NCI-H2029 treated with DMSO at 0.1 percent for 48 hours (cell line): Measurements from ENCODE around the gene LYRM7.
"Not testable (repeated sequence)": the region's sequence is repeated elsewhere in the genome, so short reads cannot be mapped to it uniquely, and the experiment has no call there.

Source experiments
- DNase-seq: peaks from one replicate; lab custom pipeline; 2025; lab: John Stamatoyannopoulos, UW

Gene LYRM7

GRCh38 chr5:131170540-131171275 is at the start of gene LYRM7:
Gene LYRM7, plus strand, starts transcription at chr5:131170944. Its CDS starts 77 bp downstream, at chr5:131171021.
- peak; percentile 99 for DNase-seq

DNA sequence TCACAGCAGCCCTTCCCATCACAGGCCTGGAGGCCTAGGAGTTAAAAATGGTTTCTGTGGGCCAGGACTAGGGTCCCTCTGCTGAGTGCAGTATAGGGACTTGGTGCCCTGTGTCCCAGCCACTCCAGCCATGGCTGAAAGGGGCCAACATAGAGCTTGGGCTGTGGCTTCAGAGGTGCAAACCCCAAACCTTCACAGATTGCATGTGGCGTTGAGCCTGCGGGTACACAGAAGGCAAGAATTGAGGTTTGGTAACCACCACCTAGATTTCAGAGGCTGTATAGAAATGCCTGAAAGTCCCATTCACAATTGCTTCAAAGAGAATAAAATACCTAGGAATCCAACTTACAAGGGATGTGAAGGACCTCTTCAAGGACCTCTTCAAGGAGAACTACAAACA is 43.5 kb upstream of the LYRM7 start:
- not testable (repeated sequence) for DNase-seq

- no peak for DNase-seq
Observed at GRCh38 chr5:131129306-131129705, 41.4 kb upstream of the LYRM7 start.

DNA sequence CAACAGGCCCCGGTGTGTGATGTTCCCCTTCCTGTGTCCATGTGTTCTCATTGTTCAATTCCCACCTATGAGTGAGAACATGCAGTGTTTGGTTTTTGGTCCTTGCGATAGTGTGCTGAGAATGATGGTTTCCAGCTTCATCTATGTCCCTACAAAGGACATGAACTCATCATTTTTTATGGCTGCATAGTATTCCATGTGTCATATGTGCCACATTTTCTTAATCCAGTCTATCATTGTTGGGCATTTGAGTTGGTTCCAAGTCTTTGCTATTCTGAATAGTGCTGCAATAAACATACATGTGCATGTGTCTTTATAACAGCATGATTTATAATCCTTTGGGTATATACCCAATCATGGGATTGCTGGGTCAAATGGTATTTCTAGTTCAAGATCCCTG is 37.7 kb upstream of the LYRM7 start:
- DNase-seq = not testable (repeated sequence)

GRCh38 chr5:131138406-131138805 is 32.3 kb upstream of the LYRM7 start:
- not testable (repeated sequence) for DNase-seq

DNA sequence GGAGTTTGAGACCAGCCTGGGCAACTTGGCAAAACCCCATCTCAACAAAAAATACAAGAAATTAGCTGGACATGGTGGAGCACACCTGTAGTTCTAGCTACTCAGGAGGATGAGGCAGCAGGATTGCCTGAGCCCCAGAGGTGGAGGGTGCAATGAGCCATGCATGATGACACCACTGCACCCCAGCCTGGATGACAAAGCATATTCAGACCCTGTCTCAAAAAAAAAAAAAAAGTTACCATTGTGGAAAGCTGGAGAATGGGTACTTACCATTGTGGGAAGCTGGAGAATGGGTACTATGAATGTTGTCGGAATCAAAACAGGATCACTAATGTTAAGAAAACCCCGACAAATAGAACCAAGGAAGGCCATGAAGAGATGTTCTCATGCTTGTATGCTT is 31.4 kb upstream of the LYRM7 start:
- DNase-seq = no peak

GRCh38 chr5:131142970-131143617 is 27.6 kb upstream of the LYRM7 start:
- DNase-seq = no peak

DNA sequence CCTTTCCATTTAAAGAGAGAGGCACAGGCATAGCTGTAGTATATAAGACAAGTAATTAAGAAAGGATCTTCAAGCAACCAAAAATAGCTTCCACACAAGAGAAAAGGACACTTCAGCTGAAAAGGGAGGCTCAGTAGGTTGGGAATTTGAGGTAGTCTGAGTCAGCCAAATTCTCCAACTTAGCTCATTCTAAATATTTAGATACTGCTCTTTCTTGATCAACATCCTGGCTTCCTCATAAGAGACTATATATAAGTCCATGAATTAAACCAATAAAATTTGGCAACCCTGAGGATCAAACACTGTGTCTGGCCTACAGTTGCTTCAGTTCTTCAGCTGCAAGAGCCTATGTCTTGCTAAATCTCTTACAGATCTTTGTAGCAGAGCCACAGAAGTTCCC is 23.5 kb upstream of the LYRM7 start:
- no peak for DNase-seq

- DNase-seq = no peak
Observed at GRCh38 chr5:131148835-131149234, 21.9 kb upstream of the LYRM7 start.

GRCh38 chr5:131150408-131150807 is 20.3 kb upstream of the LYRM7 start:
- DNase-seq = no peak

- no peak for DNase-seq
Observed at GRCh38 chr5:131151216-131151615, 19.5 kb upstream of the LYRM7 start.

GRCh38 chr5:131156385-131156784 is 14.4 kb upstream of the LYRM7 start:
- no peak for DNase-seq

GRCh38 chr5:131156957-131157356 is 13.8 kb upstream of the LYRM7 start:
- no peak for DNase-seq

- DNase-seq = no peak
Observed at GRCh38 chr5:131160134-131160533, 10.6 kb upstream of the LYRM7 start.

DNA sequence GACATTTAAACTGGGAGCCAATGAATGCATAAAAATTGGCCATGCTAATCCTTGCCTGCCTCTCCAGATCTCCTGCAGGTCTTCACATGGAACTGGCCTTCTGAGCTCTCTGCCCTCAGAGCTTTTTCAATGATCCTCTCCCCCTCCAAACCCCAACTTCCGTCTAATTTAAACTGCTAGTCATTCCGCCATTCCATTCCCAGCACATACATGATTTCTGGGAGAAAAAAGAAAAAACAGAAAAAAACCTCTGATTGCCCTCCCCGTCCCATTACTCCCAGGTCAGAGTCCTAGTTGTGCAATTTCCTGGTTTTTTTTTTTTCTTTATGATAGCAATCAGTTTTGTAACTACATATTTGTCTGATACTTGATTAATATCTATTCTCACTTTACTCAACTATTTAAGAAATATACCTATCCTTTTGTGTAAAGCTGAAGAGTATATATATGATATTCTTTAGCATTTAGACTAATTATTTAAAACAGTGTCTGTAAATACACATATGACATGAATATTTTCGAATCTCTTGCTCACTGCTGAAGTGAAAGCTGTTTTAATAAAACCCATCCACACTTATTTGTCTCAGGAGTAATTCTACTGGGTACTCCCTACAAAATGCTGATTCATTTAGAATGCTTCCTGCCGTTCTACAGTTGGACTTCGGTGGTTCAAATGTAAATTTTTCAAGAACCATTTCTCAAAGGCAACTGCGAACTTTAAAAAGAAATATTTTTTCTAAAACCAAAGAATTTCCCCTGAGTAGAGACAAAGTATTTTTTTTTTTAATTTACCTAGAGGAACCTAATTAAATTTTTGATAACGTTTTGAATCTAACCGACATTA is 7.2 kb upstream of the LYRM7 start:
- no peak for DNase-seq

GRCh38 chr5:131164191-131165118 is 6.3 kb upstream of the LYRM7 start:
- DNase-seq = peak; percentile 46

DNA sequence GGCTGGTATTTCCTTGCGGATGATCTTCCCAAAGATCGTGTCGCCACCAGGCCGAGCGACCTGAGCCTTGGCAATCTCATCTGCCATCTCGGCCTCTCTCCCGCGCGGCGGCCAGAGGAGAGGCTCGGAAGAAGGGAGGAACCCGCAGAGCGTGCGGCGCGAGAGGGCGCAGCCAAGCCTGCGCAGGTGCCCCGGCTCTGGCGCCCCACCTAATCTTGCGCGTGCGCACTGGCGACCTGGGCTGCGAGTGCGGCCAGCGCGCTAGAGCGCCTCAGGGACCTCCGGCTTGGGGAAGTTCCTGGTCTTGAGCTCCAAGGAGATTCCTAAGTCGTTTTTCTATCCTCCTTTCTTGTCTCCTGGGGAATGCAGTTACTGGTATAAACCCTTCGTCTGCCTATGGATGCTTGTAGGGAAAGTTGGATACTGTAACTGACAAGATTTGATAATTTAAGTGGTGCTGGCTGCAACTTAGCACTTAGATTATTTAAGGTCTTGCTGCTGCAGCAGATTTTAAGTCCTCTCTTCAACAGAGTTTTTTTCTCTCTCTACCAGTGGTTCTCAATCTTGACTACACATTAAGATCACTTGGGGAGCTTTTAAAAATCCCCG is 5.5 kb upstream of the LYRM7 start, which contains the start of gene HINT1:
HINT1 (minus strand) TSS at position 138 of the 609 bp plus-strand sequence; CDS start at position 87, 51 bp downstream.
- DNase-seq = peak; percentile 86

DNA sequence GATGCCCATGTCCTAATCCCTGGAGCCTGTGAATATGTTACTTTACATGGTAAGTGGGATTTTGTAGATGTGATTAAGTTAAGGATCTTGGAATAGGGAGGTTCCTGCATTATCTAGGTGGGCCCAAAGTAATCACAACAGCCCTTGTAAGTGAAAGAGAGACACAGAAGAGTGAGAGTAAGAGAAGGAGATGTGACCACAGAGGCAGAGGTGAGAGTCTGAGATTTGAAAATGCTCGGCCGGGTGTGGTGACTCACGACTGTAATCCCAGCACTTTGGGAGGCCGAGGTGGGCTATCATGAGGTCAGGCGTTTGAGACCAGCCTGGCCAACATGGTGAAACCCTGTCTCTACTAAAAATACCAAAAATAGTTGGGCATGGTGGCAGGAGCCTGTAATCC is 3.1 kb upstream of the LYRM7 start:
- DNase-seq = no peak

GRCh38 chr5:131169810-131170539 is 769 bp upstream of the LYRM7 start:
- peak; percentile 18 for DNase-seq

GRCh38 chr5:131171276-131171810 is 599 bp downstream of the LYRM7 start:
- no peak for DNase-seq
